ENCODE results near the gene ARRDC1.

DNA sequence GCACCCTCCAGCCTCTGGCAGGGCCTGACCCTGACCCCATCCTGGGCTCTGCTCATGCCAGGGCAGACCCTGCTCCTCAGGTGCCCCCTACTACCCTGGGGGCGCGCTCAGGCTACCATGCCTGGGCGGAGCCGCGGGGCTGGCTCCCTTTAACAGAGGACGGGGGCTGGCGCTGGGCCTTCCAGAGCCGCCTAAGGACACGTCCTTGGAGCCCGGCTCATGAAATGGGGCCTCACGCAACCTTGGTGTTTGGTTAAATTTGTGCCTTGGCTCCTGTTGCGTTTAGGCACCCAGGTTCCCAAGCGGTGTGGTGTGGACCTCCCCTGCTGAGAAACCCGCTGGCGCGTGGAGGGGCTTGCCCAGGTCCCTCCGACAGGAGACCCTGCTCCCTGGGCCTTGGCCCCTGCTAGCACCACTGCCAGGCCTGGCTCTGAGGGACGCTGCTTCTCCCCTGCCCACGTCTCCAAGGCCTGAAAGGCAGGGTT, 9.9 kb downstream of the ARRDC1 start:
- TF ChIP-seq POLR2AphosphoS5 (IDR thresholded peaks at IDR 0.05) (no peak), EP300 (IDR thresholded peaks at IDR 0.05) (no peak), POLR2A (IDR thresholded peaks at IDR 0.05) (no peak)
- TF ChIP-seq, protein P1, sequence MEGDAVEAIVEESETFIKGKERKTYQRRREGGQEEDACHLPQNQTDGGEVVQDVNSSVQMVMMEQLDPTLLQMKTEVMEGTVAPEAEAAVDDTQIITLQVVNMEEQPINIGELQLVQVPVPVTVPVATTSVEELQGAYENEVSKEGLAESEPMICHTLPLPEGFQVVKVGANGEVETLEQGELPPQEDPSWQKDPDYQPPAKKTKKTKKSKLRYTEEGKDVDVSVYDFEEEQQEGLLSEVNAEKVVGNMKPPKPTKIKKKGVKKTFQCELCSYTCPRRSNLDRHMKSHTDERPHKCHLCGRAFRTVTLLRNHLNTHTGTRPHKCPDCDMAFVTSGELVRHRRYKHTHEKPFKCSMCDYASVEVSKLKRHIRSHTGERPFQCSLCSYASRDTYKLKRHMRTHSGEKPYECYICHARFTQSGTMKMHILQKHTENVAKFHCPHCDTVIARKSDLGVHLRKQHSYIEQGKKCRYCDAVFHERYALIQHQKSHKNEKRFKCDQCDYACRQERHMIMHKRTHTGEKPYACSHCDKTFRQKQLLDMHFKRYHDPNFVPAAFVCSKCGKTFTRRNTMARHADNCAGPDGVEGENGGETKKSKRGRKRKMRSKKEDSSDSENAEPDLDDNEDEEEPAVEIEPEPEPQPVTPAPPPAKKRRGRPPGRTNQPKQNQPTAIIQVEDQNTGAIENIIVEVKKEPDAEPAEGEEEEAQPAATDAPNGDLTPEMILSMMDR (IDR thresholded peaks at IDR 0.05): no peak
